HG03135 (cell line): ENCODE results near the gene DNAH10.

Experiments used
- ATAC-seq: cut with Tn5 transposase; IDR thresholded peaks from one replicate; pipeline ENCODE4 v1.9.1; 2021; ENCODE audit warnings: mild to moderate bottlenecking, moderate library complexity; ENCODE audit not compliant: unreplicated experiment

Gene DNAH10

GRCh38 chr12:123928897-123929296, 166.8 kb downstream of the DNAH10 start:
- ATAC-seq, result no peak

GRCh38 chr12:123929946-123930583, 168.0 kb downstream of the DNAH10 start:
- no peak for ATAC-seq

- ATAC-seq, result no peak
Measured at GRCh38 chr12:123931686-123932321, 169.7 kb downstream of the DNAH10 start.

GRCh38 chr12:123933214-123933613, 171.1 kb downstream of the DNAH10 start:
- no peak for ATAC-seq

GRCh38 chr12:123934016-123934620, 172.0 kb downstream of the DNAH10 start:
- no peak for ATAC-seq

GRCh38 chr12:123934829-123935228, 172.7 kb downstream of the DNAH10 start:
- no peak for ATAC-seq

GRCh38 chr12:123935956-123936355, 173.9 kb downstream of the DNAH10 start:
- ATAC-seq, result no peak

GRCh38 chr12:123936471-123936870, 174.4 kb downstream of the DNAH10 start:
- ATAC-seq, result no peak

GRCh38 chr12:123936956-123937706, 175.0 kb downstream of the DNAH10 start:
- ATAC-seq, result no peak

GRCh38 chr12:123937707-123938591, 175.8 kb downstream of the DNAH10 start:
- no peak for ATAC-seq

GRCh38 chr12:123938679-123939480, 176.8 kb downstream of the DNAH10 start:
- ATAC-seq, result no peak

GRCh38 chr12:123939716-123940626, 177.9 kb downstream of the DNAH10 start:
- no peak for ATAC-seq

- ATAC-seq, result no peak
Measured at GRCh38 chr12:123940627-123940966, 178.5 kb downstream of the DNAH10 start.

- no peak for ATAC-seq
Measured at GRCh38 chr12:123941000-123941399, 178.9 kb downstream of the DNAH10 start.

- no peak for ATAC-seq
Measured at GRCh38 chr12:123941624-123942237, 179.6 kb downstream of the DNAH10 start.

- no peak for ATAC-seq
Measured at GRCh38 chr12:123942238-123942653, 180.1 kb downstream of the DNAH10 start.

GRCh38 chr12:123942911-123943648, 181.0 kb downstream of the DNAH10 start:
- no peak for ATAC-seq

GRCh38 chr12:123943816-123944215, 181.7 kb downstream of the DNAH10 start:
- ATAC-seq, result no peak
